ENCODE data around the gene ABI2. TPM values are rescaled to one million over a fixed set of nuclear protein-coding genes. Genes with fewer than 3 reads are reported as not detected.

Gene ABI2
- total RNA-seq, 1 donor, result 58.3 TPM

- TF ChIP-seq CTCF (IDR thresholded peaks at IDR 0.05; ENCODE audit: insufficient read depth, low read depth, low read length), result no peak
- H3K4me3 ChIP-seq (ENCODE audit: low read depth, low read length), result no peak overlapping the region
- no peak for DNase-seq (ENCODE audit: low read depth)
Measured at GRCh38 chr2:203399031-203399430, 70.8 kb downstream of the ABI2 start.

- no peak for DNase-seq (ENCODE audit: low read depth)
- no peak for TF ChIP-seq CTCF (IDR thresholded peaks at IDR 0.05; ENCODE audit: insufficient read depth, low read depth, low read length)
- no peak overlapping the region for H3K4me3 ChIP-seq (ENCODE audit: low read depth, low read length)
Measured at GRCh38 chr2:203400805-203401585, 72.8 kb downstream of the ABI2 start.

GRCh38 chr2:203404996-203405395 is 76.8 kb downstream of the ABI2 start:
- H3K4me3 ChIP-seq (ENCODE audit: low read depth, low read length), result no peak overlapping the region
- DNase-seq (ENCODE audit: low read depth), result peak; percentile 58
- no peak for TF ChIP-seq CTCF (IDR thresholded peaks at IDR 0.05; ENCODE audit: insufficient read depth, low read depth, low read length)

- DNase-seq (ENCODE audit: low read depth), result peak; percentile 45
- no peak for TF ChIP-seq CTCF (IDR thresholded peaks at IDR 0.05; ENCODE audit: insufficient read depth, low read depth, low read length)
- no peak overlapping the region for H3K4me3 ChIP-seq (ENCODE audit: low read depth, low read length)
Measured at GRCh38 chr2:203407496-203407895, 79.3 kb downstream of the ABI2 start.

GRCh38 chr2:203412546-203413331 is 84.5 kb downstream of the ABI2 start:
- no peak for TF ChIP-seq CTCF (IDR thresholded peaks at IDR 0.05; ENCODE audit: insufficient read depth, low read depth, low read length)
- DNase-seq (ENCODE audit: low read depth), result no peak

GRCh38 chr2:203413796-203414195 is 85.6 kb downstream of the ABI2 start:
- no peak overlapping the region for H3K4me3 ChIP-seq (ENCODE audit: low read depth, low read length)
- TF ChIP-seq CTCF (IDR thresholded peaks at IDR 0.05; ENCODE audit: insufficient read depth, low read depth, low read length), result no peak
- DNase-seq (ENCODE audit: low read depth), result no peak

More at GRCh38 chr2:203412546-203413331, 84.5 kb downstream of the ABI2 start:
- no peak overlapping the region for H3K4me3 ChIP-seq (ENCODE audit: low read depth, low read length)

Measured in fibroblast of villous mesenchyme (primary cell).